NCI-H82 treated with DMSO at 0.1 percent for 48 hours (cell line): ENCODE data around the gene TREM1.
"Not testable (repeated sequence)": the region's sequence is repeated elsewhere in the genome, so short reads cannot be mapped to it uniquely, and the experiment has no call there.

ENCODE experiments used
- DNase-seq: peaks from one replicate; lab custom pipeline; 2025; ENCODE audit not compliant: unreplicated experiment; lab: John Stamatoyannopoulos, UW

The TREM1 gene

GRCh38 chr6:41297248-41297647, 10.8 kb upstream of the TREM1 start:
- not testable (repeated sequence) for DNase-seq

- DNase-seq: no peak
These were observed 7.9 kb upstream of the TREM1 start for GRCh38 chr6:41294214-41294872.

- no peak for DNase-seq
These were observed 5.2 kb upstream of the TREM1 start for GRCh38 chr6:41291717-41292116.

GRCh38 chr6:41289815-41290214, 3.3 kb upstream of the TREM1 start:
- DNase-seq: no peak

GRCh38 chr6:41288754-41289129, 2.3 kb upstream of the TREM1 start:
- no peak for DNase-seq

- DNase-seq: no peak
These were observed 1.7 kb upstream of the TREM1 start for GRCh38 chr6:41288030-41288753.

- no peak for DNase-seq
These were observed 1.8 kb downstream of the TREM1 start for GRCh38 chr6:41284726-41285125.

GRCh38 chr6:41283600-41283999, 2.9 kb downstream of the TREM1 start:
- DNase-seq: no peak

GRCh38 chr6:41280381-41281057, 6.0 kb downstream of the TREM1 start:
- no peak for DNase-seq

- peak; percentile 63 for DNase-seq
These were observed 7.6 kb downstream of the TREM1 start for GRCh38 chr6:41278699-41279405.

GRCh38 chr6:41277605-41278004, 8.9 kb downstream of the TREM1 start:
- DNase-seq: no peak

- no peak for DNase-seq
These were observed 11.0 kb downstream of the TREM1 start for GRCh38 chr6:41275489-41275888.

- DNase-seq: no peak
These were observed 12.2 kb downstream of the TREM1 start for GRCh38 chr6:41274256-41274655.

- DNase-seq: no peak
These were observed 12.8 kb downstream of the TREM1 start for GRCh38 chr6:41273714-41274113.

- no peak for DNase-seq
These were observed 13.8 kb downstream of the TREM1 start for GRCh38 chr6:41272591-41273240.

- DNase-seq: no peak
These were observed 14.5 kb downstream of the TREM1 start for GRCh38 chr6:41271901-41272395.

- no peak for DNase-seq
These were observed 16.8 kb downstream of the TREM1 start for GRCh38 chr6:41269716-41270115.

GRCh38 chr6:41269166-41269565, 17.3 kb downstream of the TREM1 start:
- DNase-seq: no peak

- no peak for DNase-seq
These were observed 18.0 kb downstream of the TREM1 start for GRCh38 chr6:41268478-41268877.

- no peak for DNase-seq
These were observed 19.9 kb downstream of the TREM1 start for GRCh38 chr6:41266541-41266940.

- no peak for DNase-seq
These were observed 23.2 kb downstream of the TREM1 start for GRCh38 chr6:41263267-41263666.
